Parietal lobe (tissue), 2 donors: ENCODE data around the gene C9orf153. TPM values are rescaled to one million over a fixed set of nuclear protein-coding genes. Genes with fewer than 3 reads are reported as not detected.

ENCODE experiments used
- small RNA-seq: library from RNA; depleted of rRNA; stranded (forward); fragments of <200 nt; gene quantifications from one replicate; pipeline ENCODE3, GENCODE V24; 2014; ENCODE audit warnings: low replicate concordance
- total RNA-seq: library from RNA; depleted of rRNA; stranded (reverse); fragments of >200 nt; gene quantifications from one replicate; pipeline ENCODE4 v1.2.3, GENCODE V29; 2014

The C9orf153 gene
- 1.3 TPM for total RNA-seq

GRCh38 chr9:86259557-86259956, at the start of gene C9orf153:
Gene C9orf153 (minus strand): TSS chr9:86259657. CDS start chr9:86229603, 30,054 bp downstream.

DNA sequence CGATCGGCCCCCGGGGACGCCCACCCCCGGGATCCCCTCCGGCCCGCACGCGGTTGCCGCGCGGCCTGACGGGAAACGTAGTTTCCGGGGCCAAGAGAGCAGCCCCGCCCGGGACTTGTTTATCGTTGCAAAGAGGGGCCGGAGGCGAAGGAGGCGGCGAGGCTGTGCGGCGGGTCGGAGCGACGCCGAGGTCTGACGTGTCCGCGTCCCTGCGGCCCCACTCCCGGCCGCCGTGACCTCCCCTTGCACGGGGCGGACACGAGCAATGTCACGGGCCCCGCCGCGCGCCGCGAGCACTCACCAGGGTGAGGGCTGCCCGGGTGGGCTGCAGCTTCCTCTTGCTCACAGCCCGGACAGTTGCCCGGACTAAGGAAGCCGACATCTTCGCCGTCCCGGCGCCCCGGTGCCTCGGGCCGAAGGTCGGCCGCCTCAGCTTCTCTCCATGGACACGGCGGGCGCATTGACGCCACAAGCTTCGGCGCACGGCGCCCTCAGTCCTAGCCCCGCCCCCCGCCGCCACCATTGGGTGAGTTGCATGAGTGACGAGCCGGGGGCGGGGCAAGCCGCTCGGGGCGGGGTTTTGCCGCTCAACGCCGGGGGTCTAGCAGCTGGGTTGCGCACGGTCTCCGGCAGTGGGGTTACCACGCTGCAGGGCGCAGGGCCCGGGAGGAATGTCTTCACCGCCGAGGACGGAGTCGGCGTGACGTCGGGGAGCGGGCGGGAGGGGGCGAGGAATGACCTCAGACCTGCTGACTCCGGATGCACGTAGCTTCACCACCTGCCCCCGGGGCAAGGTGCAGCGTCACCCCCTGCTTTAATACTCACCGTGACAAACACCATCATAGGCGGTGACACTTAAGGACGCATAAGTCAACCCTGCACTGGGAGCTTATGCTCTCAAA, 22.9 kb upstream of the C9orf153 start, which contains the start of gene ISCA1:
Gene ISCA1, minus strand, starts transcription at position 462 of the 902 bp plus-strand sequence. Its CDS starts 80 bp downstream, at position 382.

Small RNAs within 50 kb of the gene (small RNA-seq; reads per million reads assigned to genes)
- gene AL137849.1 (not detected), gene RN7SKP264 (not detected)

Other genes starting within 250 kb of the C9orf153 start
- 87.0 TPM for gene GOLM1, start 160.1 kb downstream of the C9orf153 start, total RNA-seq
- gene ISCA1, start 22.9 kb upstream of the C9orf153 start, total RNA-seq: 73.6 TPM
- gene TUT7, start 94.8 kb upstream of the C9orf153 start, total RNA-seq: 56.3 TPM